ENCODE results near the gene STAT3.

Gene STAT3

GRCh38 chr17:42274812-42275526 lies 113.3 kb downstream of the STAT3 start:
- no peak for TF ChIP-seq Cebpa-rat (IDR thresholded peaks at IDR 0.05)
- H4K20me1 ChIP-seq = peaks cover 51% of the 10 kb centered on the region
- H3K4me3 ChIP-seq = peak overlapping the region; percentile 93
- H3K4me1 ChIP-seq = peaks cover 44% of the 10 kb centered on the region
- H3K27ac ChIP-seq = peak overlapping the region; percentile 93
- H3K9me3 ChIP-seq = no peaks in the 10 kb centered on the region
- H3K9ac ChIP-seq = peak overlapping the region; percentile 91
- H3K36me3 ChIP-seq = no peaks in the 10 kb centered on the region
- H3K27me3 ChIP-seq = no peaks in the 10 kb centered on the region
- peak overlapping the region; percentile 95 for H3K4me2 ChIP-seq

- Histone ChIP-seq H3K9ac (no peak overlapping the region), H3K27ac (no peak overlapping the region), H3K4me1 (peaks cover 44% of the 10 kb centered on the region), H3K4me2 (peak overlapping the region; percentile 95), H3K9me3 (no peaks in the 10 kb centered on the region), H3K27me3 (no peaks in the 10 kb centered on the region), H3K4me3 (peak overlapping the region; percentile 93), H4K20me1 (peaks cover 59% of the 10 kb centered on the region), H3K36me3 (no peaks in the 10 kb centered on the region)
- no peak for TF ChIP-seq Cebpa-rat (IDR thresholded peaks at IDR 0.05)
Measured at GRCh38 chr17:42274253-42274542, 114.0 kb downstream of the STAT3 start.

GRCh38 chr17:42273474-42274252 lies 114.6 kb downstream of the STAT3 start:
- Histone ChIP-seq H3K4me1 (peaks cover 44% of the 10 kb centered on the region), H3K4me2 (peak overlapping the region; percentile 95), H3K27ac (no peak overlapping the region), H3K27me3 (no peaks in the 10 kb centered on the region), H3K4me3 (no peak overlapping the region), H3K9ac (no peak overlapping the region), H3K36me3 (no peaks in the 10 kb centered on the region), H3K9me3 (no peaks in the 10 kb centered on the region), H4K20me1 (peaks cover 63% of the 10 kb centered on the region)
- TF ChIP-seq Cebpa-rat (IDR thresholded peaks at IDR 0.05) = no peak

GRCh38 chr17:42272162-42272907 lies 115.9 kb downstream of the STAT3 start:
- no peaks in the 10 kb centered on the region for H3K36me3 ChIP-seq
- no peaks in the 10 kb centered on the region for H3K27me3 ChIP-seq
- H3K27ac ChIP-seq = no peak overlapping the region
- TF ChIP-seq Cebpa-rat (IDR thresholded peaks at IDR 0.05) = no peak
- H3K4me2 ChIP-seq = peak overlapping the region; percentile 95
- H3K9me3 ChIP-seq = no peaks in the 10 kb centered on the region
- H3K4me1 ChIP-seq = peaks cover 42% of the 10 kb centered on the region
- H3K9ac ChIP-seq = no peak overlapping the region
- peaks cover 76% of the 10 kb centered on the region for H4K20me1 ChIP-seq
- H3K4me3 ChIP-seq = no peak overlapping the region

- H3K4me3 ChIP-seq = no peak overlapping the region
- no peaks in the 10 kb centered on the region for H3K27me3 ChIP-seq
- H3K4me1 ChIP-seq = peaks cover 36% of the 10 kb centered on the region
- no peak overlapping the region for H3K9ac ChIP-seq
- TF ChIP-seq Cebpa-rat (IDR thresholded peaks at IDR 0.05) = no peak
- H3K9me3 ChIP-seq = no peaks in the 10 kb centered on the region
- no peak overlapping the region for H3K4me2 ChIP-seq
- no peaks in the 10 kb centered on the region for H3K36me3 ChIP-seq
- H4K20me1 ChIP-seq = peaks cover 82% of the 10 kb centered on the region
- H3K27ac ChIP-seq = no peak overlapping the region
Measured at GRCh38 chr17:42271779-42272035, 116.5 kb downstream of the STAT3 start.

GRCh38 chr17:42271006-42271778 lies 117.0 kb downstream of the STAT3 start:
- no peak for TF ChIP-seq Cebpa-rat (IDR thresholded peaks at IDR 0.05)
- peaks cover 87% of the 10 kb centered on the region for H4K20me1 ChIP-seq
- no peak overlapping the region for H3K27ac ChIP-seq
- no peak overlapping the region for H3K9ac ChIP-seq
- no peaks in the 10 kb centered on the region for H3K27me3 ChIP-seq
- no peak overlapping the region for H3K4me3 ChIP-seq
- no peaks in the 10 kb centered on the region for H3K36me3 ChIP-seq
- H3K4me2 ChIP-seq = no peak overlapping the region
- H3K4me1 ChIP-seq = peaks cover 34% of the 10 kb centered on the region
- no peaks in the 10 kb centered on the region for H3K9me3 ChIP-seq

- no peaks in the 10 kb centered on the region for H3K27me3 ChIP-seq
- H4K20me1 ChIP-seq = peaks cover 87% of the 10 kb centered on the region
- H3K4me3 ChIP-seq = no peak overlapping the region
- H3K4me1 ChIP-seq = peaks cover 34% of the 10 kb centered on the region
- H3K4me2 ChIP-seq = no peak overlapping the region
- H3K27ac ChIP-seq = no peak overlapping the region
- no peak overlapping the region for H3K9ac ChIP-seq
- no peak for TF ChIP-seq Cebpa-rat (IDR thresholded peaks at IDR 0.05)
- H3K36me3 ChIP-seq = peaks cover under 1% of the 10 kb centered on the region; the same call in 1 of the 2 replicates
- H3K9me3 ChIP-seq = peaks cover under 1% of the 10 kb centered on the region; the same call in 1 of the 2 replicates
Measured at GRCh38 chr17:42270596-42270995, 117.6 kb downstream of the STAT3 start.

- Histone ChIP-seq H3K4me3 (no peak overlapping the region), H3K27ac (no peak overlapping the region), H3K9ac (no peak overlapping the region), H3K9me3 (peaks cover 5% of the 10 kb centered on the region; the same call in 1 of the 2 replicates), H3K4me2 (no peak overlapping the region), H3K27me3 (no peaks in the 10 kb centered on the region), H3K4me1 (peaks cover 34% of the 10 kb centered on the region), H4K20me1 (peaks cover 87% of the 10 kb centered on the region), H3K36me3 (peaks cover 5% of the 10 kb centered on the region; the same call in 1 of the 2 replicates)
- no peak for TF ChIP-seq Cebpa-rat (IDR thresholded peaks at IDR 0.05)
Measured at GRCh38 chr17:42270170-42270535, 118.1 kb downstream of the STAT3 start.

GRCh38 chr17:42268236-42268635 lies 120.0 kb downstream of the STAT3 start:
- Histone ChIP-seq H3K27ac (no peak overlapping the region), H3K4me3 (no peak overlapping the region), H3K27me3 (no peaks in the 10 kb centered on the region), H3K9me3 (peaks cover 6% of the 10 kb centered on the region; the same call in 1 of the 2 replicates), H3K4me1 (peaks cover 16% of the 10 kb centered on the region), H3K4me2 (no peak overlapping the region), H4K20me1 (peaks cover 74% of the 10 kb centered on the region), H3K9ac (no peak overlapping the region), H3K36me3 (peaks cover 6% of the 10 kb centered on the region; the same call in 1 of the 2 replicates)
- TF ChIP-seq Cebpa-rat (IDR thresholded peaks at IDR 0.05) = no peak

Measured in BLaER1 (cell line).